GM21515 (cell line): ENCODE data around the gene SLC39A11.
"Not testable (repeated sequence)": the region's sequence is repeated elsewhere in the genome, so short reads cannot be mapped to it uniquely, and the experiment has no call there.

Experiments
- ATAC-seq: cut with Tn5 transposase; IDR thresholded peaks from one replicate; pipeline ENCODE4 v1.9.1; 2021; ENCODE audit not compliant: unreplicated experiment

The SLC39A11 gene

GRCh38 chr17:72765368-72766153 lies 326.9 kb downstream of the SLC39A11 start:
- ATAC-seq: no peak

GRCh38 chr17:72764632-72765041 lies 327.9 kb downstream of the SLC39A11 start:
- ATAC-seq: no peak

GRCh38 chr17:72763981-72764380 lies 328.5 kb downstream of the SLC39A11 start:
- no peak for ATAC-seq

- ATAC-seq: not testable (repeated sequence)
Measured at GRCh38 chr17:72761893-72762575, 330.5 kb downstream of the SLC39A11 start.

GRCh38 chr17:72761431-72761830 lies 331.1 kb downstream of the SLC39A11 start:
- ATAC-seq: no peak

- ATAC-seq: no peak
Measured at GRCh38 chr17:72760368-72760767, 332.1 kb downstream of the SLC39A11 start.

GRCh38 chr17:72759301-72759700 lies 333.2 kb downstream of the SLC39A11 start:
- no peak for ATAC-seq

GRCh38 chr17:72756256-72756655 lies 336.2 kb downstream of the SLC39A11 start:
- ATAC-seq: no peak

- ATAC-seq: no peak
Measured at GRCh38 chr17:72754513-72754912, 338.0 kb downstream of the SLC39A11 start.

GRCh38 chr17:72751746-72752145 lies 340.7 kb downstream of the SLC39A11 start:
- no peak for ATAC-seq

- no peak for ATAC-seq
Measured at GRCh38 chr17:72749119-72749572, 343.3 kb downstream of the SLC39A11 start.

- no peak for ATAC-seq
Measured at GRCh38 chr17:72747501-72747900, 345.0 kb downstream of the SLC39A11 start.

- ATAC-seq: no peak
Measured at GRCh38 chr17:72745241-72745640, 347.2 kb downstream of the SLC39A11 start.

GRCh38 chr17:72743037-72743467 lies 349.4 kb downstream of the SLC39A11 start:
- no peak for ATAC-seq

- ATAC-seq: no peak
Measured at GRCh38 chr17:72737151-72737690, 355.3 kb downstream of the SLC39A11 start.

- ATAC-seq: no peak
Measured at GRCh38 chr17:72735592-72735991, 356.9 kb downstream of the SLC39A11 start.

GRCh38 chr17:72735048-72735447 lies 357.4 kb downstream of the SLC39A11 start:
- no peak for ATAC-seq

GRCh38 chr17:72734613-72735012 lies 357.9 kb downstream of the SLC39A11 start:
- no peak for ATAC-seq

GRCh38 chr17:72733619-72734282 lies 358.7 kb downstream of the SLC39A11 start:
- ATAC-seq: no peak

GRCh38 chr17:72732893-72733618 lies 359.4 kb downstream of the SLC39A11 start:
- ATAC-seq: no peak

GRCh38 chr17:72730077-72730476 lies 362.4 kb downstream of the SLC39A11 start:
- ATAC-seq: no peak
